Measurements from ENCODE around the gene ROS1. TPM values are rescaled to one million over a fixed set of nuclear protein-coding genes. Genes with fewer than 3 reads are reported as not detected.

The ROS1 gene
- total RNA-seq, 1 experiment from 2014 or later, result not detected

GRCh38 chr6:117268924-117269323 lies 156.8 kb downstream of the ROS1 start:
- H3K4me3 Mint-ChIP-seq, result no peak overlapping the region
- Histone ChIP-seq H3K9me3 (ENCODE audit: control insufficient read depth, low read depth, low read length) (no peaks in the 10 kb centered on the region), H3K18ac (ENCODE audit: insufficient read length, low read depth, low read length) (no peak overlapping the region), H2AK5ac (ENCODE audit: insufficient read length, low read length) (no peak overlapping the region), H2BK12ac (ENCODE audit: insufficient read length, low read depth, low read length) (no peak overlapping the region), H3K4ac (ENCODE audit: low read depth, low read length) (no peak overlapping the region), H2BK5ac (ENCODE audit: insufficient read length, low read length) (no peak overlapping the region), H2AFZ (ENCODE audit: low read length) (no peak overlapping the region), H2BK15ac (ENCODE audit: low read depth, low read length) (no peak overlapping the region), H3K27ac (ENCODE audit: insufficient read length, low read depth, low read length) (no peak overlapping the region), H4K5ac (ENCODE audit: insufficient read length, low read depth, low read length) (no peak overlapping the region), H4K20me1 (ENCODE audit: control insufficient read depth, insufficient read depth, insufficient read length) (no peaks in the 10 kb centered on the region), H3K79me2 (ENCODE audit: insufficient read depth, low read length) (no peaks in the 10 kb centered on the region), H2BK20ac (ENCODE audit: low read depth, low read length, poor library complexity, severe bottlenecking) (no peak overlapping the region), H3T11ph (ENCODE audit: low read length) (no peak overlapping the region), H3K23me2 (ENCODE audit: insufficient read length, low read depth, low read length, poor library complexity, severe bottlenecking) (peaks cover 16% of the 10 kb centered on the region), H4K8ac (replicated peaks; ENCODE audit: insufficient read length, low read depth, low read length) (no peak overlapping the region), H3K9ac (ENCODE audit: extremely low read depth, insufficient read length, low read length) (no peak overlapping the region), H3K4me2 (ENCODE audit: insufficient read depth, insufficient read length, low read length) (no peak overlapping the region), H3K56ac (ENCODE audit: insufficient read length, low read depth, low read length) (no peak overlapping the region), H4K91ac (ENCODE audit: insufficient read length, low read depth, low read length) (no peak overlapping the region), H3K23ac (ENCODE audit: insufficient read length, low read depth, low read length) (no peak overlapping the region), H2BK120ac (ENCODE audit: low read depth, low read length, poor library complexity, severe bottlenecking) (no peak overlapping the region), H3K27me3 (ENCODE audit: insufficient read depth, low read length) (peaks cover 75% of the 10 kb centered on the region), H3K14ac (ENCODE audit: insufficient read depth, low read length) (no peak overlapping the region), H3K4me1 (ENCODE audit: insufficient read depth, low read length) (no peaks in the 10 kb centered on the region), H3K79me1 (ENCODE audit: insufficient read depth, low read depth, low read length, poor library complexity, severe bottlenecking) (no peaks in the 10 kb centered on the region)
- H3K4me1 Mint-ChIP-seq, result peaks cover 23 to 50% of the 10 kb centered on the region in 2 experiments
- no peaks in the 10 kb centered on the region for H3K36me3 Mint-ChIP-seq (ENCODE audit: insufficient read depth in 1 of 3, low read depth in 3 of 3)
- H3K27ac Mint-ChIP-seq, result no peak overlapping the region
- TF ChIP-seq, protein P1, sequence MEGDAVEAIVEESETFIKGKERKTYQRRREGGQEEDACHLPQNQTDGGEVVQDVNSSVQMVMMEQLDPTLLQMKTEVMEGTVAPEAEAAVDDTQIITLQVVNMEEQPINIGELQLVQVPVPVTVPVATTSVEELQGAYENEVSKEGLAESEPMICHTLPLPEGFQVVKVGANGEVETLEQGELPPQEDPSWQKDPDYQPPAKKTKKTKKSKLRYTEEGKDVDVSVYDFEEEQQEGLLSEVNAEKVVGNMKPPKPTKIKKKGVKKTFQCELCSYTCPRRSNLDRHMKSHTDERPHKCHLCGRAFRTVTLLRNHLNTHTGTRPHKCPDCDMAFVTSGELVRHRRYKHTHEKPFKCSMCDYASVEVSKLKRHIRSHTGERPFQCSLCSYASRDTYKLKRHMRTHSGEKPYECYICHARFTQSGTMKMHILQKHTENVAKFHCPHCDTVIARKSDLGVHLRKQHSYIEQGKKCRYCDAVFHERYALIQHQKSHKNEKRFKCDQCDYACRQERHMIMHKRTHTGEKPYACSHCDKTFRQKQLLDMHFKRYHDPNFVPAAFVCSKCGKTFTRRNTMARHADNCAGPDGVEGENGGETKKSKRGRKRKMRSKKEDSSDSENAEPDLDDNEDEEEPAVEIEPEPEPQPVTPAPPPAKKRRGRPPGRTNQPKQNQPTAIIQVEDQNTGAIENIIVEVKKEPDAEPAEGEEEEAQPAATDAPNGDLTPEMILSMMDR (conservative IDR thresholded peaks at IDR 0.05), result no peak
- H3K9me3 Mint-ChIP-seq, result no peaks in the 10 kb centered on the region; a peak in 1 of 5 replicates
- H3K27me3 Mint-ChIP-seq (ENCODE audit: low read depth), result peaks cover 96% of the 10 kb centered on the region
- WGBS (ENCODE audit: extremely low coverage, insufficient read length, low lambda C conversion rate), result no CpG with 5 or more reads among the region's 1 CpG
- no peak for DNase-seq
